HG03520 (cell line): ENCODE measurements around the gene TMEM26.
A peak's percentile ranks its signal among the peaks of the same experiment; 100 is the strongest.
"Not testable (repeated sequence)": the region's sequence is repeated elsewhere in the genome, so short reads cannot be mapped to it uniquely, and the experiment has no call there.

Source experiments
- ATAC-seq: cut with Tn5 transposase; IDR thresholded peaks from one replicate; pipeline ENCODE4 v1.9.1; 2021; ENCODE audit warnings: mild to moderate bottlenecking, moderate library complexity; ENCODE audit not compliant: unreplicated experiment

TMEM26 gene

GRCh38 chr10:61404751-61405150 is 48.4 kb downstream of the TMEM26 start:
- ATAC-seq: no peak

- ATAC-seq: no peak
Measured at GRCh38 chr10:61400524-61400923, 52.7 kb downstream of the TMEM26 start.

GRCh38 chr10:61399406-61399805 is 53.8 kb downstream of the TMEM26 start:
- ATAC-seq: no peak

GRCh38 chr10:61398366-61399129 is 54.6 kb downstream of the TMEM26 start:
- no peak for ATAC-seq

GRCh38 chr10:61397175-61397986 is 55.8 kb downstream of the TMEM26 start:
- peak; percentile 51 for ATAC-seq

GRCh38 chr10:61391281-61391680 is 61.9 kb downstream of the TMEM26 start:
- peak; percentile 27 for ATAC-seq

GRCh38 chr10:61390851-61391250 is 62.3 kb downstream of the TMEM26 start:
- ATAC-seq: peak; percentile 75

GRCh38 chr10:61389887-61390286 is 63.3 kb downstream of the TMEM26 start:
- ATAC-seq: no peak

GRCh38 chr10:61388986-61389385 is 64.2 kb downstream of the TMEM26 start:
- not testable (repeated sequence) for ATAC-seq

GRCh38 chr10:61385231-61386001 is 67.8 kb downstream of the TMEM26 start:
- no peak for ATAC-seq

- not testable (repeated sequence) for ATAC-seq
Measured at GRCh38 chr10:61381153-61381552, 72.0 kb downstream of the TMEM26 start.

- no peak for ATAC-seq
Measured at GRCh38 chr10:61378865-61379264, 74.3 kb downstream of the TMEM26 start.

- ATAC-seq: no peak
Measured at GRCh38 chr10:61376908-61377368, 76.2 kb downstream of the TMEM26 start.

GRCh38 chr10:61376377-61376776 is 76.8 kb downstream of the TMEM26 start:
- no peak for ATAC-seq

- no peak for ATAC-seq
Measured at GRCh38 chr10:61366365-61366764, 86.8 kb downstream of the TMEM26 start.

- ATAC-seq: no peak
Measured at GRCh38 chr10:61364619-61365018, 88.6 kb downstream of the TMEM26 start.

GRCh38 chr10:61363006-61363405 is 90.2 kb downstream of the TMEM26 start:
- no peak for ATAC-seq

- ATAC-seq: no peak
Measured at GRCh38 chr10:61359452-61359851, 93.7 kb downstream of the TMEM26 start.

- no peak for ATAC-seq
Measured at GRCh38 chr10:61357687-61358086, 95.5 kb downstream of the TMEM26 start.
